CD4-positive, alpha-beta T cell (primary cell): Measurements from ENCODE around the gene TXNDC2. TPM values are rescaled to one million over a fixed set of nuclear protein-coding genes. Genes with fewer than 3 reads are reported as not detected.
A peak's percentile ranks its signal among the peaks of the same experiment; 100 is the strongest.

ENCODE experiments used
- ATAC-seq: fragments of 200-7000 bp; cut with Tn5 transposase; one replicate; pipeline ENCODE4 v1.10.0; 2022; ENCODE audit warnings: mild to moderate bottlenecking; ENCODE audit not compliant: poor library complexity
- CTCF ChIA-PET: fragments of 350-600 bp; sonication (Branson Sonifier 250); formaldehyde crosslinking; loops from one replicate; lab custom pipeline; 2021; ENCODE audit warnings: antibody characterized with exemption, inconsistent platforms; lab: Charles Lee
- POLR2A ChIA-PET: fragments of 350-600 bp; sonication (Branson Sonifier 250); formaldehyde crosslinking; loops from one replicate; lab custom pipeline; 2021; ENCODE audit warnings: antibody characterized with exemption, inconsistent platforms; lab: Charles Lee
- DNase-seq, 14 experiments: peaks; one replicate each; pipeline ENCODE4 v3.0.0-alpha.2; 2013 to 2020; ENCODE audit warnings: mixed read lengths in 2 of 14
- H3K27ac ChIP-seq, 2 donors: one replicate each; pipeline versions ENCODE4 v1.5.1 to v1.7.0; 2013; ENCODE audit warnings: low read length in 2 of 2, low read depth in 1 of 2, mild to moderate bottlenecking in 1 of 2
- H3K27me3 ChIP-seq, 2 experiments: 1 replicate in 1 of 2; 2 replicates in 1 of 2; pipeline versions ENCODE4 v1.6.1 to v1.7.0; 2013; ENCODE audit warnings: low read length in 2 of 2, control low read depth in 1 of 2, mild to moderate bottlenecking in 1 of 2, moderate library complexity in 1 of 2; ENCODE audit not compliant: insufficient read depth in 2 of 2, control insufficient read depth in 1 of 2
- H3K36me3 ChIP-seq: one replicate; pipeline ENCODE4 v1.6.1; 2013; ENCODE audit warnings: low read length, control low read depth; ENCODE audit not compliant: insufficient read depth
- H3K4me1 ChIP-seq: one replicate; pipeline ENCODE4 v1.6.1; 2013; ENCODE audit warnings: low read length, control low read depth; ENCODE audit not compliant: insufficient read depth
- H3K4me3 ChIP-seq: one replicate; pipeline ENCODE4 v1.5.1; 2013; ENCODE audit warnings: mild to moderate bottlenecking, low read length, moderate library complexity
- H3K9me3 ChIP-seq, 2 experiments: 1 replicate in 1 of 2; 2 replicates in 1 of 2; pipeline versions ENCODE4 v1.6.1 to v1.7.0; 2013; ENCODE audit warnings: low read length in 2 of 2, mild to moderate bottlenecking in 2 of 2, control low read depth in 1 of 2, moderate library complexity in 1 of 2; ENCODE audit not compliant: control insufficient read depth in 1 of 2, insufficient read depth in 1 of 2
- H3K27ac Mint-ChIP-seq: one replicate; pipeline ENCODE4 v1.8.0; 2020; ENCODE audit warnings: mixed read lengths
- H3K27me3 Mint-ChIP-seq: one replicate; pipeline ENCODE4 v1.8.0; 2021; ENCODE audit warnings: mixed read lengths
- H3K36me3 Mint-ChIP-seq: one replicate; pipeline ENCODE4 v1.8.0; 2021; ENCODE audit warnings: low read depth, mixed read lengths
- H3K4me1 Mint-ChIP-seq: one replicate; pipeline ENCODE4 v1.8.0; 2021; ENCODE audit warnings: low read depth, mixed read lengths
- H3K4me3 Mint-ChIP-seq: one replicate; pipeline ENCODE4 v1.8.0; 2020; ENCODE audit warnings: mild to moderate bottlenecking, mixed read lengths
- H3K9me3 Mint-ChIP-seq: one replicate; pipeline ENCODE4 v1.8.0; 2020; ENCODE audit warnings: mixed read lengths
- intact Hi-C, 2 experiments: fragments of 100-400 bp; cut with DNase I in 1 of 2; cut with micrococcal nuclease in 1 of 2; formaldehyde crosslinking; loops; one replicate each; pipeline versions ENCODE4 v1.15.1 to v1.9.0; 2023 to 2025; cut with DNase I, micrococcal nuclease
- total RNA-seq, 174 experiments: library from RNA in 2 of 174; stranded (reverse) in 2 of 174; gene quantifications; one replicate each; pipeline ENCODE4 v1.2.3 and lab custom pipeline; 2021 to 2026
- TF ChIP-seq, protein P1 (sequence below): fragments of 200-600 bp; IDR thresholded peaks from one replicate; pipeline ENCODE4 v1.8.0; 2022; ENCODE audit warnings: antibody characterized with exemption, mild to moderate bottlenecking

Gene TXNDC2
- total RNA-seq, 2 experiments from 2014 or later = not detected

DNA sequence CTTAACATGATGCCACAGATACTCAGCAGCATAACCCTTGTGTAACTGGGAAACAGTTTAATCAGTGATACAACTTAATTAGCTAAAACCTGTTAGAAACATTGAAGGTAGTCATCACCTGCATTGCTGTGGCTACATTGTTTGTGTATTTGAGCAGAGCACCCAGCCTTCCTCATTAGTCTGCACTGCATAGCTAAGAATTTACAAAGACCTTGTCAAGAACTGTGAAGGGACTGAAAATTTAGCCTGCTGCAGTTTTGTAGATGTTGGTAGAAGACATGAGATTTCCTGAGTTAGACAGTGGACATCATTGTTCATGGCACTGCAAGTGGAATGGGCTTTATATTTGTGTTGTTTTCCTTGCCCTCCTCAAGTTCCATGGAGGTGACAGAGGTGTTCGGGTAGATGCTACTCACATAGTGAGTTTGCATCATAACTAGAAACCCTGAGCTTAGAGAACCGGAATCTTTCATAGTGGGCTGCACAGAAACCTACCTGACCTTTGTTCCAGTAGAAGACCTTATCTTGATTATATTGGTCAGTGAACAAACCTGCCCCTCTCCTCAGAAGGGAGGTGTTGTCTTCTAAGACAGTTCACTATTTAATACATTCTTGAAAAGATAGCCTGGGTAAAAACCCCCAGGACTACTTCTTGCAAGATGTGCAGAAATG lies 40.6 kb downstream of the TXNDC2 start:
- peaks cover 12% of the 10 kb centered on the region for H3K4me1 ChIP-seq
- Mint-ChIP-seq H3K27me3 (no peaks in the 10 kb centered on the region), H3K4me1 (peaks cover 57% of the 10 kb centered on the region), H3K4me3 (peak overlapping the region; percentile 36), H3K9me3 (no peaks in the 10 kb centered on the region), H3K36me3 (peaks cover 11% of the 10 kb centered on the region), H3K27ac (peak overlapping the region; percentile 55)
- H3K4me3 ChIP-seq = no peak overlapping the region
- no peaks in the 10 kb centered on the region for H3K27me3 ChIP-seq
- H3K36me3 ChIP-seq = no peaks in the 10 kb centered on the region
- ChIA-PET POLR2A (interaction anchor here (2.3 kb wide), 1 partner anchor 12 kb away, joined by 23 read pairs; the partner anchor contains the start of gene VAPA), CTCF (interaction anchor here (1.2 kb wide), 1 partner anchor 10 kb away, joined by 3 read pairs; no protein-coding TSS in a partner anchor)
- ATAC-seq = no peak
- intact Hi-C loops = no loop called here
- H3K27ac ChIP-seq = no peak overlapping the region
- TF ChIP-seq, protein P1, sequence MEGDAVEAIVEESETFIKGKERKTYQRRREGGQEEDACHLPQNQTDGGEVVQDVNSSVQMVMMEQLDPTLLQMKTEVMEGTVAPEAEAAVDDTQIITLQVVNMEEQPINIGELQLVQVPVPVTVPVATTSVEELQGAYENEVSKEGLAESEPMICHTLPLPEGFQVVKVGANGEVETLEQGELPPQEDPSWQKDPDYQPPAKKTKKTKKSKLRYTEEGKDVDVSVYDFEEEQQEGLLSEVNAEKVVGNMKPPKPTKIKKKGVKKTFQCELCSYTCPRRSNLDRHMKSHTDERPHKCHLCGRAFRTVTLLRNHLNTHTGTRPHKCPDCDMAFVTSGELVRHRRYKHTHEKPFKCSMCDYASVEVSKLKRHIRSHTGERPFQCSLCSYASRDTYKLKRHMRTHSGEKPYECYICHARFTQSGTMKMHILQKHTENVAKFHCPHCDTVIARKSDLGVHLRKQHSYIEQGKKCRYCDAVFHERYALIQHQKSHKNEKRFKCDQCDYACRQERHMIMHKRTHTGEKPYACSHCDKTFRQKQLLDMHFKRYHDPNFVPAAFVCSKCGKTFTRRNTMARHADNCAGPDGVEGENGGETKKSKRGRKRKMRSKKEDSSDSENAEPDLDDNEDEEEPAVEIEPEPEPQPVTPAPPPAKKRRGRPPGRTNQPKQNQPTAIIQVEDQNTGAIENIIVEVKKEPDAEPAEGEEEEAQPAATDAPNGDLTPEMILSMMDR = no peak
- H3K9me3 ChIP-seq = no peaks in the 10 kb centered on the region
- DNase-seq = no peak

DNA sequence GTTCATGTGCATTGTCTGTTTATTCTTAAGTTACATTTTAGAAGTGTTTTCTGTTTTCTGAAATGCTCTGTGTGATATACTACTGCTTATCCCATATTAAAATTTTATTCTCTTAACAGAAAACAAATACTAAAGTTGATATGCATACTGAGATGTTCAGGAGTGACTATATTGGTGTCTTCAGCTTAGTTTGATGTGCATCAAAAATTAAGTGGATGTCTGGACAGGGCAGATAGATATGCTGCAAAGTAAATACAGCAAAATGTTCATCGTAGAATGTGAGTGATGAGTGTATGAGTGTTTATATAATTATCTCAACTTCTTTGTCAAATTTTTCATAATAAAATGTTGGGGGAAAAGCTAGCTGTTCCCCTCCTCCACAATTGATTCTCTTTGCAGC lies 41.2 kb downstream of the TXNDC2 start:
- no peaks in the 10 kb centered on the region for H3K27me3 Mint-ChIP-seq
- H3K36me3 Mint-ChIP-seq = peaks cover 15% of the 10 kb centered on the region
- H3K9me3 ChIP-seq = no peaks in the 10 kb centered on the region
- TF ChIP-seq, protein P1 = no peak
- H3K4me1 Mint-ChIP-seq = peaks cover 59% of the 10 kb centered on the region
- DNase-seq (no peak), ATAC-seq (no peak)
- H3K27ac ChIP-seq = no peak overlapping the region
- peaks cover 10% of the 10 kb centered on the region for H3K4me1 ChIP-seq
- intact Hi-C loops = no loop called here
- H3K9me3 Mint-ChIP-seq = no peaks in the 10 kb centered on the region
- CTCF ChIA-PET = interaction anchor here (0.7 to 1.2 kb wide), 2 partner anchors 11 to 15 kb away, joined by 3 read pairs; no protein-coding TSS in a partner anchor
- H3K4me3 Mint-ChIP-seq = peak overlapping the region; percentile 36
- H3K4me3 ChIP-seq = no peak overlapping the region
- peaks cover 3% of the 10 kb centered on the region for H3K36me3 ChIP-seq
- POLR2A ChIA-PET = interaction anchor here (2.3 kb wide), 1 partner anchor 13 kb away, joined by 23 read pairs; the partner anchor contains the start of gene VAPA
- H3K27me3 ChIP-seq = no peaks in the 10 kb centered on the region
- peak overlapping the region; percentile 55 for H3K27ac Mint-ChIP-seq

- H3K27me3 ChIP-seq = no peaks in the 10 kb centered on the region
- TF ChIP-seq, protein P1 = no peak
- DNase-seq (no peak), ATAC-seq (no peak)
- H3K36me3 ChIP-seq = peaks cover 8% of the 10 kb centered on the region
- peak overlapping the region; percentile 36 for H3K4me3 Mint-ChIP-seq
- ChIA-PET POLR2A (interaction anchor here (2.3 kb wide), 1 partner anchor 13 kb away, joined by 23 read pairs; the partner anchor contains the start of gene VAPA), CTCF (interaction anchor here (0.7 to 1.2 kb wide), 2 partner anchors 11 to 16 kb away, joined by 3 read pairs; no protein-coding TSS in a partner anchor)
- H3K4me3 ChIP-seq = no peak overlapping the region
- peaks cover 63% of the 10 kb centered on the region for H3K4me1 Mint-ChIP-seq
- peaks cover 20% of the 10 kb centered on the region for H3K36me3 Mint-ChIP-seq
- H3K4me1 ChIP-seq = peaks cover 8% of the 10 kb centered on the region
- H3K9me3 Mint-ChIP-seq = no peaks in the 10 kb centered on the region
- no peaks in the 10 kb centered on the region for H3K9me3 ChIP-seq
- H3K27me3 Mint-ChIP-seq = no peaks in the 10 kb centered on the region
- intact Hi-C loops = no loop called here
- no peak overlapping the region for H3K27ac ChIP-seq
- peak overlapping the region; percentile 55 for H3K27ac Mint-ChIP-seq
These were observed 41.8 kb downstream of the TXNDC2 start for GRCh38 chr18:9927392-9928063.
